Thyroid gland (tissue), 4 donors: ENCODE data around the gene TOLLIP.

Source experiments
- CTCF ChIP-seq, 6 experiments: fragments of 200-600 bp in 3 of 6; fragments of 450-650 bp in 3 of 6; sonication (generic) in 3 of 6; IDR thresholded peaks; one replicate each; pipeline ENCODE4 v1.5.1; 2016 to 2019; ENCODE audit warnings: antibody characterized with exemption in 6 of 6, mild to moderate bottlenecking in 2 of 6, inconsistent platforms in 1 of 6, moderate library complexity in 1 of 6
- POLR2A ChIP-seq, 2 donors: fragments of 450-650 bp; IDR thresholded peaks; one replicate each; pipeline ENCODE4 v1.6.1; 2017; ENCODE audit warnings: antibody characterized with exemption in 2 of 2, mild to moderate bottlenecking in 2 of 2, moderate library complexity in 1 of 2

DNA sequence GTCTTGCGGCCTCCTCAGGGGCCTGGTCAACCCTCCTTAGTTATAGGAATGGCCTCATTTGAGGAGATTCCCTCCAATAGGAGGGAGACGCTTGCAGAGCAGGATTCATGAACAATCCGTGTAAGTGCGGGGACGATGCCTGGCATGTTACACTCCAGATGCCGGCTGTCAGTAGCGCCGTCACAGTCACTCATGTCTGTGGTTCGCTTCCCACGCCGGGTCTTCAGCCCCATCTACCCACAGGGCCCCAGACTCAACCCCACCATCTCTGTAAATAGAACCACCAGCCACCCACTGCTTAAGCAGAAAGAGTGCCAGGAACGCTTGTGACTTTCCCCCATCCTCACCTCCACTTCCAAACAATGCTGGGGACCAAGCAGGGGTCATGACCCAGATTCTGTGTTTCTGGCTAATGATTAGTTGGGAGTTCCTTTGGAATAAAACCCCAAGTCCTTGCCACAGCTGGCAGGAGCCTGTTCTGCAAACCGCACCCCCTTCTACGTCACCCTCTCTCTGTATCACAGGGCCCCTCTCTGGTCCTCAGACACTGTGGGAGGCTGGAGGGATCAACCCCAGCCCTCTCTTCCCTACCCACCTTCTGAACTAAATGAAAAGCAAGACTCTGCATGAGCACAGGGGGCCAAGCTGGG, 38.8 kb upstream of the TOLLIP start:
- no peak for TF ChIP-seq CTCF (IDR thresholded peaks at IDR 0.05)
- no peak for TF ChIP-seq POLR2A (IDR thresholded peaks at IDR 0.05)
